Measurements from ENCODE around the gene RHNO1.

RHNO1 gene

DNA sequence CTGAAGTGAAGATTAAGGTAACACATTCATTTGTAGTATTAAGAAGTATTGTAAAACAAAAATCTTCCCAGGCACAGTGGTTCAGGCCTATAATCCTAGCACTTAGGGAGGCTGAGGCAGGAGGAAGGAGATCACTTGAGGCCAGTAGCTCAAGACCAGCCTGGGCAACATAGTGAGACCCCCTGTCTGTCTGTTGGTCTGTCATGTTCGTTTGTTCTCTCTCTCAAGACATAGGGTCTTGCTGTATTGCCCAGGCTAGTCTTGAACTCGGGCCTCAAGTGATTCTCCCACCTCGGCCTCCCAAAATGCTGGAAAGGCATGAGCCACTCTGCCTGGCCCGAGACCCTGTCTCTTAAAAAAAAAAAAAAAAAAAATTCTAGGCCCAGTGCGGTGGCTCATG is 20.4 kb downstream of the RHNO1 start:
- no peak for DNase-seq (ENCODE audit: low spot score)
- in situ Hi-C loops (cut with MboI; ENCODE audit: low sequenced_read_pairs, unreplicated experiment) = no loop called here
- TF ChIP-seq CTCF (IDR thresholded peaks at IDR 0.05; ENCODE audit: borderline replicate concordance, control extremely low read depth, extremely low read depth, insufficient read depth, missing control alignments) = no peak

GRCh38 chr12:2900642-2901041 is 23.6 kb downstream of the RHNO1 start:
- no peak for TF ChIP-seq CTCF (IDR thresholded peaks at IDR 0.05; ENCODE audit: borderline replicate concordance, control extremely low read depth, extremely low read depth, insufficient read depth, missing control alignments)
- in situ Hi-C loops (cut with MboI; ENCODE audit: low sequenced_read_pairs, unreplicated experiment) = no loop called here
- no peak for DNase-seq (ENCODE audit: low spot score)

DNA sequence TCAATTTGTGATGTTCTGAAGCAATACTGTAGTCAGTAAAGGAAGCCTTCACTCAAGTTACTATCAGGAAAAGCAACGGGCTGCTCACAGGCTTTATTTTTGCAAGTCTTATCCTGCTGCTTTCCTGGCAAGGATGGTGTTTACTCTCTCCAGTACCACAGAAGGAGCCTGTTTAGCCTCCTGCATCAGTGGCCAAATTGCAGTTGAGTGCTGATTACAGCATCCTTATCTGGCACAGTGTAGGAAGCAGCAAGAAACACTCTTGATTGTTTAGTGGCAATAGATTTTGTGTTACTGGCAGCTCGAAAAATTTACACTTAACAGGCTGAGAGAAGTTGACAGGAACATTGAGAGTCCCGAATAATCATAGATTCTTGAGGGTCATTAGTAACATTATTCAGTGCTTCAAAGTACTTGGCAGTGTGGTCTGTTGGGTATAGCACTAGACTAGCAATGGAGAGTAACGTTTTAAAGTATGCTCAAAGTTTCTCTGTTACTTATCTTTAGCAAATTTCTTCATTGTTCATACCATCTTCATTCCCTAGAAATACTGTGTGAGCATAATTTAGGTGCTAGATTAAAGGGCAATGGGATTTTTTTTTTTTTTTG is 25.4 kb downstream of the RHNO1 start:
- TF ChIP-seq CTCF (IDR thresholded peaks at IDR 0.05; ENCODE audit: borderline replicate concordance, control extremely low read depth, extremely low read depth, insufficient read depth, missing control alignments) = no peak
- in situ Hi-C loops (cut with MboI; ENCODE audit: low sequenced_read_pairs, unreplicated experiment) = no loop called here
- no peak for DNase-seq (ENCODE audit: low spot score)

- no peak for DNase-seq (ENCODE audit: low spot score)
- TF ChIP-seq CTCF (IDR thresholded peaks at IDR 0.05; ENCODE audit: borderline replicate concordance, control extremely low read depth, extremely low read depth, insufficient read depth, missing control alignments) = no peak
- in situ Hi-C loops (cut with MboI; ENCODE audit: low sequenced_read_pairs, unreplicated experiment) = no loop called here
Observed at GRCh38 chr12:2904260-2904659, 27.2 kb downstream of the RHNO1 start.

GRCh38 chr12:2912216-2912575 is 35.2 kb downstream of the RHNO1 start:
- in situ Hi-C loops (cut with MboI; ENCODE audit: low sequenced_read_pairs, unreplicated experiment) = no loop called here
- DNase-seq (ENCODE audit: low spot score) = no peak
- TF ChIP-seq CTCF (IDR thresholded peaks at IDR 0.05; ENCODE audit: borderline replicate concordance, control extremely low read depth, extremely low read depth, insufficient read depth, missing control alignments) = no peak

GRCh38 chr12:2919249-2919648 is 42.2 kb downstream of the RHNO1 start:
- no peak for TF ChIP-seq CTCF (IDR thresholded peaks at IDR 0.05; ENCODE audit: borderline replicate concordance, control extremely low read depth, extremely low read depth, insufficient read depth, missing control alignments)
- in situ Hi-C loops (cut with MboI; ENCODE audit: low sequenced_read_pairs, unreplicated experiment) = no loop called here
- no peak for DNase-seq (ENCODE audit: low spot score)

- no peak for TF ChIP-seq CTCF (IDR thresholded peaks at IDR 0.05; ENCODE audit: borderline replicate concordance, control extremely low read depth, extremely low read depth, insufficient read depth, missing control alignments)
- no peak for DNase-seq (ENCODE audit: low spot score)
- in situ Hi-C loops (cut with MboI; ENCODE audit: low sequenced_read_pairs, unreplicated experiment) = no loop called here
Observed at GRCh38 chr12:2922329-2922728, 45.3 kb downstream of the RHNO1 start.

Data from GM13976 (cell line).